HepG2 (cell line): ENCODE measurements around the gene TNS1. TPM values are rescaled to one million over a fixed set of nuclear protein-coding genes. Genes with fewer than 3 reads are reported as not detected.

Experiments
- ATAC-seq: fragments of 200-7000 bp; cut with Tn5 transposase; 3 replicates; pipeline ENCODE4 v1.9.1; 2020; ENCODE audit warnings: mild to moderate bottlenecking, moderate library complexity
- BruUV-seq: library from RNA; stranded (reverse); fragments of 400-500 nt; replicated peaks from 2 replicates; lab custom pipeline; 2021; lab: Mats Ljungman, UMichigan
- CTCF ChIA-PET: fragments of 300-600 bp; formaldehyde crosslinking; extraction: SDS; loops from one replicate; lab custom pipeline; 2021; ENCODE audit warnings: low total read pairs, inconsistent platforms, low intra/inter-chr PET ratio; lab: Yijun Ruan, JAX
- POLR2A ChIA-PET: fragments of 350-600 bp; sonication (Branson Sonifier 250); formaldehyde crosslinking; loops from one replicate; lab custom pipeline; 2020; ENCODE audit warnings: antibody characterized with exemption, inconsistent platforms; lab: Yijun Ruan, JAX
- DNase-seq: peaks from one replicate; pipeline ENCODE4 v3.0.0-alpha.2; 2015; ENCODE audit warnings: low spot score
- FAIRE-seq: peaks from 3 replicates; lab custom pipeline; 2011; peaks lifted over from hg19 to GRCh38; lab: Jason Lieb, UNC
- H2AFZ ChIP-seq: one replicate; pipeline ENCODE4 v1.6.1; 2011; ENCODE audit warnings: low read length, inconsistent platforms
- H3K27ac ChIP-seq: fragments of 300-600 bp; 3 replicates; pipeline ENCODE4 v1.8.0; 2011; ENCODE audit warnings: mixed run types, mild to moderate bottlenecking, mixed read lengths, low read length, inconsistent platforms; ENCODE audit not compliant: insufficient read depth; ENCODE audit errors: extremely low read length
- H3K27me3 ChIP-seq, 2 experiments: fragments of 200-600 bp in 1 of 2; 2 replicates in 1 of 2; 3 replicates in 1 of 2; pipeline versions ENCODE4 v1.6.0 to v1.8.0; 2011; ENCODE audit warnings: low read length in 2 of 2, mild to moderate bottlenecking in 2 of 2, moderate library complexity in 2 of 2, inconsistent platforms in 1 of 2; ENCODE audit not compliant: insufficient read depth in 2 of 2, control insufficient read depth in 1 of 2
- H3K36me3 ChIP-seq, 2 experiments: fragments of 200-600 bp in 1 of 2; replicated peaks in 1 of 2; 2 replicates in 1 of 2; 3 replicates in 1 of 2; pipeline versions ENCODE4 v1.5.1 to v1.8.0; 2011; ENCODE audit warnings: low read length in 2 of 2, inconsistent platforms in 1 of 2; ENCODE audit not compliant: insufficient read depth in 2 of 2, control insufficient read depth in 1 of 2
- H3K4me1 ChIP-seq: 2 replicates; pipeline ENCODE4 v1.5.1; 2012; ENCODE audit warnings: low read length, inconsistent platforms; ENCODE audit not compliant: insufficient read depth
- H3K4me2 ChIP-seq: 2 replicates; pipeline ENCODE4 v1.6.0; 2011; ENCODE audit warnings: low read depth, low read length, inconsistent platforms
- H3K4me3 ChIP-seq, 3 experiments: fragments of 200-600 bp in 1 of 3; sonication (generic), shearing (Covaris generic) in 1 of 3; replicated peaks in 1 of 3; 2 replicates each; pipeline ENCODE4 v1.5.1; 2011 to 2016; ENCODE audit warnings: low read length in 3 of 3, inconsistent platforms in 2 of 3, low read depth in 2 of 3, mild to moderate bottlenecking in 2 of 3, control low read depth in 1 of 3, mixed read lengths in 1 of 3; ENCODE audit not compliant: insufficient read depth in 1 of 3
- H3K79me2 ChIP-seq: one replicate; pipeline ENCODE4 v1.6.1; 2011; ENCODE audit warnings: low read length, inconsistent platforms; ENCODE audit not compliant: insufficient read depth
- H3K9ac ChIP-seq: 2 replicates; pipeline ENCODE4 v1.6.0; 2011; ENCODE audit warnings: mild to moderate bottlenecking, low read depth, low read length, inconsistent platforms; ENCODE audit not compliant: insufficient read depth
- H3K9me3 ChIP-seq: 2 replicates; pipeline ENCODE4 v1.5.1; 2012; ENCODE audit warnings: mild to moderate bottlenecking, low read length
- H4K20me1 ChIP-seq: 2 replicates; pipeline ENCODE4 v1.6.0; 2011; ENCODE audit warnings: inconsistent platforms, mild to moderate bottlenecking, low read length, moderate library complexity; ENCODE audit not compliant: insufficient read depth
- AGO2 ChIP-seq: fragments of 200-400 bp; formaldehyde crosslinking; optimal IDR thresholded peaks from 2 replicates; pipeline ENCODE3; 2017; ENCODE audit warnings: mild to moderate bottlenecking, low read depth, low read length, moderate library complexity
- DNMT3B ChIP-seq: conservative IDR thresholded peaks from 2 replicates; pipeline ENCODE4 v1.6.1; 2016; ENCODE audit warnings: missing biosample characterization, control low read depth
- FOXA3 ChIP-seq: IDR thresholded peaks from 2 replicates; pipeline ENCODE4 v1.6.1; 2016; ENCODE audit warnings: missing genetic modification reagents, missing compliant biosample characterization
- FOXJ3 ChIP-seq: sonication (generic); formaldehyde crosslinking; IDR thresholded peaks from 2 replicates; pipeline ENCODE4 v1.4.0; 2020; ENCODE audit warnings: missing genetic modification reagents, mild to moderate bottlenecking, borderline replicate concordance
- KDM5B ChIP-seq: sonication (generic); formaldehyde crosslinking; IDR thresholded peaks from 2 replicates; pipeline ENCODE4 v1.4.0; 2020; ENCODE audit warnings: missing genetic modification reagents, mild to moderate bottlenecking, borderline replicate concordance
- PITX1 ChIP-seq: sonication (generic); formaldehyde crosslinking; IDR thresholded peaks from 2 replicates; pipeline ENCODE4 v1.5.1; 2020; ENCODE audit warnings: mild to moderate bottlenecking, missing genetic modification reagents
- RFX1 ChIP-seq: fragments of 450-650 bp; IDR thresholded peaks from 2 replicates; pipeline ENCODE4 v1.6.1; 2017
- TAF15 ChIP-seq: fragments of 200-400 bp; formaldehyde crosslinking; IDR thresholded peaks from one replicate; pipeline ENCODE4 v1.6.1; 2018; ENCODE audit warnings: mild to moderate bottlenecking, low read depth, low read length; ENCODE audit not compliant: poor library complexity, severe bottlenecking
- ZFAT ChIP-seq: sonication (generic); formaldehyde crosslinking; conservative IDR thresholded peaks from 2 replicates; pipeline ENCODE4 v1.8.1; 2023; ENCODE audit warnings: missing genetic modification reagents, inconsistent platforms
- ZNF260 ChIP-seq: sonication (generic); formaldehyde crosslinking; IDR thresholded peaks from 2 replicates; pipeline ENCODE4 v1.4.0; 2020; ENCODE audit warnings: missing genetic modification reagents, low read depth, mild to moderate bottlenecking, borderline replicate concordance
- ZNF296 ChIP-seq: sonication (generic); formaldehyde crosslinking; conservative IDR thresholded peaks from 2 replicates; pipeline ENCODE4 v1.5.0; 2020; ENCODE audit warnings: mild to moderate bottlenecking, missing genetic modification reagents
- WGBS: methylation state at CpG from one replicate; pipeline ENCODE4 v1.1.6; 2017; ENCODE audit warnings: low lambda C conversion rate; 5-methylcytosine and 5-hydroxymethylcytosine counted together
- in situ Hi-C: cut with HindIII; loops from 2 replicates; pipeline ENCODE4 v1.10.0; 2017; ENCODE audit warnings: low pct_unique_long_range_greater_than_20kb; ENCODE audit not compliant: extremely low pct_ligation_motif_present
- intact Hi-C: fragments of 100-400 bp; cut with micrococcal nuclease; formaldehyde crosslinking; loops from one replicate; pipeline ENCODE4 v1.10.0; 2022; ENCODE audit not compliant: unreplicated experiment
- polyA plus RNA-seq, 8 experiments: library from polyadenylated mRNA; depleted of rRNA in 3 of 8; stranded (reverse) in 7 of 8; unstranded in 1 of 8; fragments of >200 nt; fragmentation: Illumina TruSeq in 4 of 8; extraction: Trizol in 4 of 8; gene quantifications; 2 replicates each; pipeline versions ENCODE4 v1.2.1 to v1.2.3, GENCODE V29; 2011 to 2016; ENCODE audit warnings: low read depth in 4 of 8, missing spikeins in 1 of 8, mixed read lengths in 1 of 8; ENCODE audit not compliant: insufficient read depth in 1 of 8
- total RNA-seq, 5 experiments: library from RNA; depleted of rRNA; stranded (reverse); fragments of >200 nt; fragmentation: Illumina TruSeq; extraction: Trizol; gene quantifications; 2 replicates each; pipeline ENCODE4 v1.2.3, GENCODE V29; 2016; ENCODE audit warnings: low read depth in 1 of 5
- TF ChIP-seq, protein P1 (sequence below): sonication (generic); formaldehyde crosslinking; IDR thresholded peaks from 2 replicates; pipeline ENCODE4 v1.4.0; 2020; ENCODE audit warnings: mild to moderate bottlenecking, missing genetic modification reagents

Gene TNS1
- total and polyA plus RNA-seq, 2 of the 13 experiments (the other 11 are each of a cell fraction or from before 2014, with no cell fraction given): 1.9 to 118 TPM

DNA sequence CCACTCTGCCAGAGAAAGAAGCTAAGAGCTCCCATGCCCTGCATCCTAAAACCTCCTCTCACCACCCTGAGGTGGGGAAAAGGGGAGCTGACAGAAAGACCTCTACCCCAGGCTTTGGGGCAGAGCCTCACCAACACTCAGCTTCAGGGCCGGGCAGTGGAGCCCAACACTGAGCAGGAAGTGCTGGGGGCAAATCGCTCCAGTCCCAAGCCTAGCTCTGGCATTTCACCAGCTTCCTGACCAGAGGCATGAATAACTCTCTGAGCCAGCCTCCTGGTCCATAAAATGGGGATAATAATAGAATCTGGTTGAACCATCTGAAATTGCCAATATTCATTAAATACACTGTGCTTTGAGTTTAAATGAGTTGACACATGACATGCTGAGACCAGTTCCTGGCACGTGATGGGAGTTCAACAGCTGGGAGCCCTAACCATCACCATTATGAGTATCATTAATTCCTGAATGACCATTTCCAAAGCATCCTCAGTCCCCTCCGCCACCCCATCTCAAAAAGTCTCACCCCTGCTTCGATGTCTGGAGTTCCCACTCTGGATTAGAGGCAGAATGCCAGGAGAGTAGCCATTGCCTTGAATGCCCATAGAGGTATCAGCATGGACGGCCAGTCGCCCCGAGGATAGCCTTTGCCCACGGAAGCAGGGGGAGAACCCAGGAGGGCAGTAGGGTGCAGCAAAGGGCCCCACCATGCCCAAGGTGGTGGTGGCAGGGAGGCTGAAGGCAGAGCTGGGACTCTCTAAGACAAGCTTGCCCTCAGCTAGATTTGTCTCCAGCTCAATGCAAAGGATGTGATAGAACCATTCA is 153.4 kb downstream of the TNS1 start:
- Histone ChIP-seq H3K27ac (no peak overlapping the region), H3K4me3 (no peak overlapping the region), H3K4me2 (no peak overlapping the region), H3K4me1 (0 out of 2 replicates have a peak, but pooled peaks cover 5% of the 10 kb centered on the region), H4K20me1 (peaks cover 36% of the 10 kb centered on the region; the same call in 1 of the 2 replicates), H3K79me2 (no peaks in the 10 kb centered on the region), H3K27me3 (no peaks in the 10 kb centered on the region), H3K9me3 (peaks cover 23% of the 10 kb centered on the region), H2AFZ (no peak overlapping the region), H3K9ac (no peak overlapping the region), H3K36me3 (peaks cover 16 to 20% of the 10 kb centered on the region in 2 experiments)
- no TSS peak for BruUV-seq
- intact Hi-C loops: no loop called here
- ChIA-PET POLR2A (no interaction called here), CTCF (no interaction called here)
- FAIRE-seq: no peak
- WGBS: 74% methylated on average over 9 of the region's 9 CpGs
- no peak for TF ChIP-seq KDM5B (CRISPR knock-in tag)
- ATAC-seq: no peak
- in situ Hi-C loops: no loop called here
- no peak for DNase-seq

DNA sequence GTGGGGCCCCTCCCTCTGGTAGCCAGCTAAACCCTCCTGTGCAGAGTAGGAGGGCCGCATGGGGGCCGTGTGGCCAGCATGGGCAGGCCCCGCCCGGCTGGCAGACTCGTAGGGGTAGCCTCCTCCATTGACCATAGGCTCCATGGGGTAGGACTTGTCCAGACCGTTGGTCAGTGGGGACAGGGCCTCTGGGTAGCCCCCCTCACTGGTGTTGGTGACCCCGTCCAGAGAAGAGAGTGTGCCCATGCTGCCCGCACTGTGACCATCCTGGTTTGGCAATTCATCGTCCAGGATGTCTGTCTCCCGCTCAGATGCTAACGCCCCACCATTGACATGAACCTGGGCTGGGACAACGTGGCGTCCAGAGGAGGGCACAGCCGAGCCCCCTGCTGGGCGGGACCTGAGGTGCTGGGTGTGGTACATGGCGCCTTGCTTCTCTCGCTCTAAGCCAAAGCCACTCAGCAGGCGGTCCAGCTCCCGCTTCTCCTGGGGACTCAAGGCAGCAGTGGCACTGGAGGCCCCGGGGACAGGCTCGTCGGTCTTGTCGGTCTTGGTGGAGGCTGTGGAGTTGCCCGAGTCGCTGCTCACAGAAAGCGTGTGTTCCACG is 154.3 kb downstream of the TNS1 start:
- H3K27me3 ChIP-seq: no peaks in the 10 kb centered on the region
- POLR2A ChIA-PET: no interaction called here
- FAIRE-seq (no peak), DNase-seq (no peak), ATAC-seq (peak; percentile 16; the same call in 2 of the 3 replicates)
- intact Hi-C loops (no loop called here), in situ Hi-C loops (no loop called here)
- no peaks in the 10 kb centered on the region for H3K79me2 ChIP-seq
- H4K20me1 ChIP-seq: peaks cover 31% of the 10 kb centered on the region; the same call in 1 of the 2 replicates
- H3K27ac ChIP-seq: no peak overlapping the region
- WGBS: 90% methylated on average over 18 of the region's 27 CpGs
- CTCF ChIA-PET: no interaction called here
- H3K4me1 ChIP-seq: 0 out of 2 replicates have a peak, but pooled peaks cover 5% of the 10 kb centered on the region
- H3K9me3 ChIP-seq: peaks cover 25% of the 10 kb centered on the region
- no peak overlapping the region for H2AFZ ChIP-seq
- no peak overlapping the region for H3K4me2 ChIP-seq
- H3K9ac ChIP-seq: no peak overlapping the region
- BruUV-seq: no TSS peak
- H3K4me3 ChIP-seq: no peak overlapping the region
- H3K36me3 ChIP-seq: peaks cover 16 to 20% of the 10 kb centered on the region in 2 experiments
- TF ChIP-seq ZFAT (CRISPR knock-in tag) (no peak), RFX1 (no peak), FOXJ3 (CRISPR knock-in tag) (no peak), ZNF260 (CRISPR knock-in tag) (no peak), DNMT3B (CRISPR knock-in tag) (no peak), ZNF296 (no peak), PITX1 (CRISPR knock-in tag) (no peak), AGO2 (peak; percentile 58), TAF15 (peak; percentile 58), FOXA3 (CRISPR knock-in tag) (no peak)
- TF ChIP-seq, protein P1, sequence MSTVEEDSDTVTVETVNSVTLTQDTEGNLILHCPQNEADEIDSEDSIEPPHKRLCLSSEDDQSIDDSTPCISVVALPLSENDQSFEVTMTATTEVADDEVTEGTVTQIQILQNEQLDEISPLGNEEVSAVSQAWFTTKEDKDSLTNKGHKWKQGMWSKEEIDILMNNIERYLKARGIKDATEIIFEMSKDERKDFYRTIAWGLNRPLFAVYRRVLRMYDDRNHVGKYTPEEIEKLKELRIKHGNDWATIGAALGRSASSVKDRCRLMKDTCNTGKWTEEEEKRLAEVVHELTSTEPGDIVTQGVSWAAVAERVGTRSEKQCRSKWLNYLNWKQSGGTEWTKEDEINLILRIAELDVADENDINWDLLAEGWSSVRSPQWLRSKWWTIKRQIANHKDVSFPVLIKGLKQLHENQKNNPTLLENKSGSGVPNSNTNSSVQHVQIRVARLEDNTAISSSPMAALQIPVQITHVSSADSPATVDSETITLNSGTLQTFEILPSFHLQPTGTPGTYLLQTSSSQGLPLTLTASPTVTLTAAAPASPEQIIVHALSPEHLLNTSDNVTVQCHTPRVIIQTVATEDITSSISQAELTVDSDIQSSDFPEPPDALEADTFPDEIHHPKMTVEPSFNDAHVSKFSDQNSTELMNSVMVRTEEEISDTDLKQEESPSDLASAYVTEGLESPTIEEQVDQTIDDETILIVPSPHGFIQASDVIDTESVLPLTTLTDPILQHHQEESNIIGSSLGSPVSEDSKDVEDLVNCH (CRISPR knock-in tag): no peak
